PC-9 (cell line): ENCODE results near the gene GPR152. TPM values are rescaled to one million over a fixed set of nuclear protein-coding genes. Genes with fewer than 3 reads are reported as not detected.

ENCODE experiments used
- BruUV-seq: library from RNA; stranded (reverse); fragments of 400-500 nt; replicated peaks from 2 replicates; lab custom pipeline; 2021; lab: Mats Ljungman, UMichigan
- CTCF ChIA-PET: fragments of 300-600 bp; sonication (Branson Sonifier 250); formaldehyde crosslinking; loops from one replicate; lab custom pipeline; 2022; ENCODE audit warnings: antibody characterized with exemption; lab: Charles Lee
- POLR2A ChIA-PET: fragments of 300-600 bp; sonication (Branson Sonifier 250); formaldehyde crosslinking; loops from one replicate; lab custom pipeline; 2022; ENCODE audit warnings: antibody characterized with exemption; ENCODE audit not compliant: unreplicated experiment; lab: Charles Lee
- DNase-seq, 2 experiments: peaks; one replicate each; pipeline versions ENCODE4 v3.0.0 to v3.0.0-alpha.2; 2015 to 2022; ENCODE audit warnings: mixed read lengths in 1 of 2
- H2AFZ ChIP-seq: fragments of 200-600 bp; sonication (generic); 2 replicates; pipeline ENCODE4 v1.8.1; 2017; ENCODE audit warnings: antibody characterized with exemption
- H3F3A ChIP-seq: fragments of 200-600 bp; sonication (generic); 2 replicates; pipeline ENCODE4 v1.8.1; 2017; ENCODE audit warnings: antibody characterized with exemption, mild to moderate bottlenecking, low read depth; ENCODE audit not compliant: insufficient read depth
- H3K27ac ChIP-seq: fragments of 200-600 bp; sonication (generic); 2 replicates; pipeline ENCODE4 v1.6.1; 2016; ENCODE audit warnings: mixed run types
- H3K27me3 ChIP-seq: fragments of 200-600 bp; sonication (generic); 2 replicates; pipeline ENCODE4 v1.6.1; 2016; ENCODE audit warnings: low read depth, mixed run types; ENCODE audit not compliant: insufficient read depth
- H3K36me3 ChIP-seq: fragments of 200-600 bp; sonication (generic); 2 replicates; pipeline ENCODE4 v1.6.1; 2016; ENCODE audit warnings: low read depth, mixed run types
- H3K4me1 ChIP-seq: fragments of 200-600 bp; sonication (generic); replicated peaks from 2 replicates; pipeline ENCODE4 v1.6.1; 2016; ENCODE audit warnings: mixed run types; ENCODE audit not compliant: insufficient read depth
- H3K4me2 ChIP-seq: fragments of 200-600 bp; sonication (generic); 2 replicates; pipeline ENCODE4 v1.6.1; 2017; ENCODE audit warnings: mixed run types
- H3K4me3 ChIP-seq: fragments of 200-600 bp; sonication (generic); 2 replicates; pipeline ENCODE4 v1.6.1; 2016; ENCODE audit warnings: mixed run types
- H3K79me2 ChIP-seq: fragments of 200-600 bp; sonication (generic); 2 replicates; pipeline ENCODE4 v1.6.1; 2017; ENCODE audit warnings: low read depth, mixed run types
- H3K9me2 ChIP-seq: fragments of 200-600 bp; sonication (generic); 2 replicates; pipeline ENCODE4 v1.8.1; 2017; ENCODE audit warnings: mild to moderate bottlenecking; ENCODE audit not compliant: insufficient read depth
- H3K9me3 ChIP-seq: fragments of 200-600 bp; sonication (generic); 2 replicates; pipeline ENCODE4 v1.8.1; 2016; ENCODE audit warnings: low read depth; ENCODE audit not compliant: insufficient read depth
- H4K20me1 ChIP-seq: fragments of 200-600 bp; sonication (generic); 2 replicates; pipeline ENCODE4 v1.8.1; 2017; ENCODE audit not compliant: insufficient read depth
- CTCF ChIP-seq: fragments of 200-600 bp; sonication (generic); conservative IDR thresholded peaks from 2 replicates; pipeline ENCODE4 v1.6.1; 2017; ENCODE audit warnings: mixed run types, antibody characterized with exemption, mild to moderate bottlenecking, moderate library complexity
- EZH2 ChIP-seq: fragments of 200-600 bp; sonication (generic); IDR thresholded peaks from 2 replicates; pipeline ENCODE4 v1.8.0; 2017; ENCODE audit warnings: antibody characterized with exemption, low read depth
- intact Hi-C: fragments of 100-400 bp; cut with micrococcal nuclease; formaldehyde crosslinking; loops from one replicate; pipeline ENCODE4 v1.10.0; 2022; ENCODE audit not compliant: unreplicated experiment
- total RNA-seq: library from RNA; stranded (reverse); gene quantifications from 2 replicates; pipeline ENCODE4 v1.2.3, GENCODE V29; 2021

Gene GPR152
- total RNA-seq, 1 experiment from 2014 or later: not detected

GRCh38 chr11:67458266-67458665 is 5.7 kb upstream of the GPR152 start:
- Histone ChIP-seq H3K4me1 (peaks cover 5% of the 10 kb centered on the region), H3K9me3 (no peaks in the 10 kb centered on the region), H3F3A (peaks cover 16% of the 10 kb centered on the region), H4K20me1 (no peaks in the 10 kb centered on the region), H3K4me3 (no peak overlapping the region), H3K79me2 (no peaks in the 10 kb centered on the region), H3K9me2 (no peaks in the 10 kb centered on the region), H3K36me3 (no peaks in the 10 kb centered on the region), H3K27ac (no peak overlapping the region), H2AFZ (no peak overlapping the region), H3K27me3 (no peaks in the 10 kb centered on the region), H3K4me2 (no peak overlapping the region)
- CTCF ChIA-PET: no interaction called here
- BruUV-seq: no TSS peak
- no peak for DNase-seq
- intact Hi-C loops: no loop called here
- POLR2A ChIA-PET: no interaction called here
- TF ChIP-seq EZH2 (no peak), CTCF (no peak)

- BruUV-seq: no TSS peak
- ChIA-PET CTCF (no interaction called here), POLR2A (no interaction called here)
- intact Hi-C loops: no loop called here
- H3K4me1 ChIP-seq: no peaks in the 10 kb centered on the region
- H3K9me2 ChIP-seq: no peaks in the 10 kb centered on the region
- H4K20me1 ChIP-seq: no peaks in the 10 kb centered on the region
- no peak for TF ChIP-seq CTCF
- no peak for TF ChIP-seq EZH2
- H3K4me3 ChIP-seq: no peak overlapping the region
- peaks cover 17% of the 10 kb centered on the region for H3F3A ChIP-seq
- H3K79me2 ChIP-seq: no peaks in the 10 kb centered on the region
- H3K36me3 ChIP-seq: no peaks in the 10 kb centered on the region
- no peak overlapping the region for H3K27ac ChIP-seq
- no peak for DNase-seq
- no peaks in the 10 kb centered on the region for H3K27me3 ChIP-seq
- H3K9me3 ChIP-seq: no peaks in the 10 kb centered on the region
- H3K4me2 ChIP-seq: no peak overlapping the region
- H2AFZ ChIP-seq: no peak overlapping the region
Observed at GRCh38 chr11:67457453-67457852, 4.9 kb upstream of the GPR152 start.

GRCh38 chr11:67456068-67456705 is 3.7 kb upstream of the GPR152 start:
- POLR2A ChIA-PET: interaction anchor here (0.6 kb wide), 2 partner anchors 84 to 1173 kb away, joined by 3 read pairs; no protein-coding TSS in a partner anchor
- Histone ChIP-seq H3K4me2 (no peak overlapping the region), H3K9me3 (no peaks in the 10 kb centered on the region), H3K9me2 (no peaks in the 10 kb centered on the region), H3K27ac (no peak overlapping the region), H3K36me3 (no peaks in the 10 kb centered on the region), H3K27me3 (no peaks in the 10 kb centered on the region), H3K79me2 (no peaks in the 10 kb centered on the region), H3K4me1 (no peaks in the 10 kb centered on the region), H2AFZ (no peak overlapping the region), H3K4me3 (no peak overlapping the region), H4K20me1 (no peaks in the 10 kb centered on the region), H3F3A (peaks cover 17% of the 10 kb centered on the region)
- CTCF ChIA-PET: interaction anchor here (0.6 kb wide), 1 partner anchor 35 kb away, joined by 3 read pairs; no protein-coding TSS in a partner anchor
- DNase-seq: no peak
- no TSS peak for BruUV-seq
- intact Hi-C loops: no loop called here
- TF ChIP-seq CTCF (no peak), EZH2 (no peak)
